HG03064 (cell line): ENCODE measurements around the gene WDR37.
"Not testable (repeated sequence)": the region's sequence is repeated elsewhere in the genome, so short reads cannot be mapped to it uniquely, and the experiment has no call there.

Source experiments
- ATAC-seq: cut with Tn5 transposase; IDR thresholded peaks from one replicate; pipeline ENCODE4 v1.9.1; 2021; ENCODE audit warnings: low read depth; ENCODE audit not compliant: unreplicated experiment

The WDR37 gene

GRCh38 chr10:1056326-1057105, at the start of gene WDR37:
TSS of gene WDR37 (plus strand) at chr10:1056385. CDS start at chr10:1072156, 15,771 bp downstream.
- ATAC-seq, result peak; percentile 90

- ATAC-seq, result no peak
These were observed 49.6 kb upstream of the WDR37 start for GRCh38 chr10:1006573-1006972.

- no peak for ATAC-seq
These were observed 48.6 kb upstream of the WDR37 start for GRCh38 chr10:1007583-1007982.

DNA sequence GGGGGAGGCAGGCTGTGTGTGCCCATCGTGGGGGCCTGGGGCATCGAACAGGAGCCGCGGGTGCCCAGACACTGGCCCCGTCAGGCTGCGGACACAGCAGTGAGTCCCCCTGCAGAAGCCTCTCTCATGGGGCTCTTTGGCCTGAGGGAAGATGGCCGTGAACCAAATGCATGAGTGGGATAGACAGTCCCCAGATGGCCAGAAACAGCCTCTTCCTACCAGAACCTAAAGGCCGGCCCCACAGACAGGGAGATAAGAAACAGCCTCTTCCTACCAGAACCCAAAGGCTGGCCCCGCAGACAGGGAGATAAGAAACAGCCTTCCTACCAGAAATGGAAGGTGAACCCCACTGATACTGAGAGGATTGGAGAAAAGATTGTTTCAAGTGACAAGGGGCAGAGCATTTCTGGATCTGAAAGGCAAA, 47.1 kb upstream of the WDR37 start:
- ATAC-seq, result no peak

- not testable (repeated sequence) for ATAC-seq
These were observed 46.2 kb upstream of the WDR37 start for GRCh38 chr10:1009947-1010346.

GRCh38 chr10:1010703-1011102, 45.5 kb upstream of the WDR37 start:
- ATAC-seq, result no peak

DNA sequence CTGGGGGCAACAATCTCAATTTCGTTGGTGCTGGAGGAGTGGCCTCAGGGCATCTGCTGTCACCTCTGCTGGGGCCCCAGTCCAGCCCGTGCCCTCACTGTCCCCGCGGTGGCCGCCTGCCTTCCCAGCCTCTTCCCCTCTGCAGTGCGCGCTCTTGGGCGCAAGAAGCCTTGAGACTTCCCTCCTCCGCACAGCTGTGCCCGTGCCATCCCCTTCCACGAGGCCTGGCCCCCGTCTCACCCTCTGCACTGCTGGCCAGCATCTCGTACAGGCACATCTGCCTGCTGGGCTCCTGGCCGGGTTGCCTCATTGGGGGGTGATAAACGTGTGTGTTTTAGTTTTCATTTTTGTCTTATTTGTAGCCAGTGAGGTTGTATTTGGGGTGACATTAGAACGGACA, 44.5 kb upstream of the WDR37 start:
- no peak for ATAC-seq

DNA sequence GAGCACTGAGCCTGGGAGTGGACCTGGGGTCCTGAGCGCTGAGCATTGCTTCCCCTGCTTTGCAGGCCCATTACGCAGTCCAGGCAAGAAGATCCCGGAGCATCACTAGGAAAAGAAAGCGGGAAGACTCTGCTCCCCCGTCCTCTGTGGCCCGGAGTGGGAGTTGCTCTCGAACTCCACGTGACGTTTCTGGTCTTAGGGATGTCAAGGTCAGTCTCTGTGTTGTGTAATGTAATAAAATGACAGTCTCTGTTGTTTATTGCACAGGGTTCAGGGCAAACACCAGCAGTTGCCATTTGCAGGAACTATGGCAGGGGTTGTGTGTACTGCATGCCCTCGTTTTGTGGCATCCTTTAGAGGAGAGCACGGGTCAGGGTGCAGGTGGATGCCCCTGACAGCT, 40.5 kb upstream of the WDR37 start:
- no peak for ATAC-seq

DNA sequence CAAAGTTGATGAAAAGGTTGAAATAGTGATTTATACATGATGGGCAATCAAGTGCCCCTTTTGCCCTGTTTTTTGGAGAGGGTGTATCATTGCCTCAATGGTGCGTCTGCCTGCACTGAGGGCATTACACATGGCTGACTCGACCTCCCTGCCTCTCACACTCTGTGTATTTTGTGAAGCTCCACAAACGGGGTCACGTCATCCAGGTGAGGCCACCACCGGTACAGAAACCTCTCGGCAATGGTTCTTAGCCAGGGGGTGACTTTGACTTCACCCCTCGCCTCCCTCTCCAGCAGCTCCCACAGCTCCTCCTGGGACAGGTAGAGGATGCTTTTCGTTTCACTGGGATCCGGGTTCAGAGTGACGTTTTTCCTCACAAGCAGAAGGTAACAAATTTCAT, 36.8 kb upstream of the WDR37 start:
- ATAC-seq, result no peak

DNA sequence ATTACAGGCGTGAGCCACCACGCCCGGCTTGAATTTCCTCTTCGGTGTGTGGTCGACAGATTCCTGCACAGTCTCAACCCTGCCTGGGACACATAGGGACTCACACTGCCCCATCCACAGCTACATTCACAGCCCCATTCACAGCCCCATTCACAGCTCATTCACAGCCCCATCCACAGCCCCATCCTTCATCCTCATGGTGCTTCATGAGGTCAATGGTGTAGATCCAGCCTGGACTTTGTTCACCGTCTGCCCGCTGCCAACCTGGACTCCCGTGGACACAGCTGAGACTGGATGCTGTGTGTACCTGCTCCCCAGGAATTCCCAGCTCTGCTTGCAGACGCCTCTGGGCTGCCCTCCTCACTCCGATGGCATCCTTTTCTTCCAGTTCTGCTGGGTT, 35.7 kb upstream of the WDR37 start:
- ATAC-seq, result no peak

DNA sequence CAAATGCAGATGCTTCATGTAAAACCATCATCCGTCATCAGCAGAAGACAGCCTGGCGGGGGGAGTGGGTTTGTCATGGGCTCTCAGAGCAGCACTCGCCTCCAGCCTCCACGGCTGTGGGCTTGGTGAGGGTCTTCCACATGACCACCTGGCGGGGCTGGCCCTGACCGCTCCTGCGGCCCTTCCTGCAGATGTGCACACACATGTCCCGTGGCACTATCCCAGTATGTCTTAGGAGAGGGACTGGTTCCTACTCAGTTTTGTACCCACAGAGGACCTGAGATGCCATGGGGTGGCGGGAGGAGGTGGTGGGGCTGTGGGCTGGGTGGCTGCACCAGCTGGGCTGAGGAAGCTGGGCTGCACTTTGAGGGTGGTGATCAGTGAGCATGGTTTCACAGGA, 35.2 kb upstream of the WDR37 start:
- no peak for ATAC-seq

- no peak for ATAC-seq
These were observed 33.8 kb upstream of the WDR37 start for GRCh38 chr10:1022413-1022812.

GRCh38 chr10:1024103-1024502, 32.1 kb upstream of the WDR37 start:
- no peak for ATAC-seq

DNA sequence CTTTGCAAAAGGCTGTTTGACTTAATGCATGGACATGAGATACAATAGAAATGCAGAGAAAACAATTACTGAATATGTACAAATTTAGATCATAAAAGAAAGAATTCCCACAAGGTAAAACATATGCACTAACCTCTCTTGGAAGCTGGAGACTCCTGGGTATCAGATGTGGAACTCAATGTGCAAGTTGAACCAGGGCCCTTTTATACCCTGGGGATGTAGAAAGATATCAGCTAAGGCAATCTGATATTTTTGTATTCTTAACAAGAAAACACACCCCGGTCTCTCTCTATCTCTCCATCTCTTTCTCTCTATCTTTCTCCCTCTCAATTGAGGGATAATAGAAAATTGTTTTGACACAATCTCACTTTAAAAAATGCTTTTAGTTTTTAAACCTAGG, 30.5 kb upstream of the WDR37 start, which contains the start of gene IDI2:
Gene IDI2, minus strand, starts transcription at position 177 of the 400 bp plus-strand sequence. CDS start 1,136 bp downstream, outside the sequence.
- no peak for ATAC-seq

GRCh38 chr10:1026578-1026977, 29.6 kb upstream of the WDR37 start:
- ATAC-seq, result no peak

DNA sequence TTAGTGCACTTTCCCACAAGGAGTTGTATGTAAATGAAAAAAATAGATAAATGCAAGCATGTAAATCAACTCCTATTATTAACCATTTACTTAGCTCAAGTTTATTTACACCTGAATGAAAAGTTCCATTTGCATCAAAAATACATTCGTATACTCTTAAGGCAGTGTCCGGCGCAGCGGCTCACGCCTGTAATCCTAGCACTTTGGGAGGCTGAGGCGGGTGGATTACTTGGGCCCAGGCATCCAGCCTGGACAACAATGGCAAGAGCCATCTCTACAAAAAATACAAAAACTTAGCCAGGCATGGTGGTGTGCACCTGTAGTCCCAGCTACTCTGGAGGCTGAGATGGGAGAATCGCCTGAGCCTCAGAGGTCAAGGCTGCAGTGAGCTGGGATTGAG, 26.3 kb upstream of the WDR37 start:
- ATAC-seq, result no peak

GRCh38 chr10:1033601-1034000, 22.6 kb upstream of the WDR37 start:
- no peak for ATAC-seq

DNA sequence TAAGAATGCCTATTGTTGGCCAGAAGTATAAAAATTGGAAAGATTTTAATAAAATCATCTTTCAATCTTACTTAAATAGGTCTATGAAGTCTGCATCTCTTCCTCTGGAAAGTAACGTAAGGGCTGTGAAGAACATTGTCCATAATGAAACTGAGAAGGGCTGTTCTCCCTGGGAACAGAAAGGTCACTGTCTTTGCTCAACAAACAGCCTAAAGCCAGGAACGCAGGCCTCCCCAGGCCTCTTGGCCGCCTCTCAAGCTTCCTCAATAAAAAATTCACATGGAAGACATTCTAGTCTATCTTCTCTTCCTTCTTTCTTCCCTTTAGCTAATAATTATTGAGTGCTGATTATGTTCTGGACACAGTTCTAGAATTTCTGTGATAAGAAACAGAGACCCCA, 21.4 kb upstream of the WDR37 start:
- no peak for ATAC-seq

GRCh38 chr10:1035201-1035600, 21.0 kb upstream of the WDR37 start:
- ATAC-seq, result no peak

GRCh38 chr10:1036341-1036791, 19.8 kb upstream of the WDR37 start:
- ATAC-seq, result no peak

DNA sequence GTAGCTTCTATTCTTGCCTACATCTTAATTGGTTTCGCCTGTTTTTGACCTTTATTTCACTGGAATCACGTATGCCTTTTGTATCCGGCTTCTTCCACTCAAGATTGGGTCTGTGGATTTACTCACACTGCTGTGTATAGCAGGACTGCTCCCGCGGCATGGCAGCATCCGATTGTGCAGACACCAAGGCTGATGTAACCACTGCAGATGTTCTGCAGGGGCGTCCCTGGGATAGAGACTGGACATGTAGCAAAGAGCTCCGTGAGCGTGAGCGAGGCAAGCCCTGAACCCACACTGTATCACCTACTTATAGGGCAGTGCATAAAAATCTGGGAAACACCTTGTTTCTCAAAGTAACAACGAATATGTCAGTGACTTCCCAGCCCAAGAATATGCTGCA, 19.1 kb upstream of the WDR37 start:
- ATAC-seq, result no peak

GRCh38 chr10:1038769-1039168, 17.4 kb upstream of the WDR37 start:
- not testable (repeated sequence) for ATAC-seq
